ENCODE results near the gene APELA. TPM values are rescaled to one million over a fixed set of nuclear protein-coding genes. Genes with fewer than 3 reads are reported as not detected.

The APELA gene
- total and polyA plus RNA-seq, 2 experiments from 2014 or later = 0.29 to 1.6 TPM

- no peak overlapping the region for H2AFZ ChIP-seq
- no peak overlapping the region for H3K4me3 ChIP-seq
- no peaks in the 10 kb centered on the region for H3K36me3 ChIP-seq (replicated peaks; ENCODE audit: insufficient read depth, low read depth)
- H3K4me2 ChIP-seq = no peak overlapping the region
- WGBS (ENCODE audit: low lambda C conversion rate, missing lambda C conversion rate) = 61% methylated on average over 3 of the region's 3 CpGs
- no peaks in the 10 kb centered on the region for H4K20me1 ChIP-seq (ENCODE audit: insufficient read depth, poor library complexity, severe bottlenecking)
- no peaks in the 10 kb centered on the region for H3K27me3 ChIP-seq
- H3K4me1 ChIP-seq (ENCODE audit: insufficient read depth) = no peaks in the 10 kb centered on the region
- H3K9me3 ChIP-seq (ENCODE audit: low read depth) = no peaks in the 10 kb centered on the region
- no peaks in the 10 kb centered on the region for H3K79me2 ChIP-seq
- H3K27ac ChIP-seq = no peak overlapping the region
- H3K9me2 ChIP-seq (replicated peaks; ENCODE audit: insufficient read depth) = no peaks in the 10 kb centered on the region
- DNase-seq (ENCODE audit: low spot score) = no peak
- TF ChIP-seq EZH2phosphoT487 (IDR thresholded peaks at IDR 0.05; ENCODE audit: low read depth, severe bottlenecking, unreplicated experiment) = no peak
- TF ChIP-seq EZH2 (IDR thresholded peaks at IDR 0.05; ENCODE audit: borderline replicate concordance) = no peak
- TF ChIP-seq CTCF (IDR thresholded peaks at IDR 0.05; ENCODE audit: poor library complexity) = no peak
Observed at GRCh38 chr4:164847016-164847415, 30.0 kb upstream of the APELA start.

GRCh38 chr4:164847967-164848649, 28.9 kb upstream of the APELA start:
- no peaks in the 10 kb centered on the region for H3K9me3 ChIP-seq (ENCODE audit: low read depth)
- no peak overlapping the region for H3K27ac ChIP-seq
- no peaks in the 10 kb centered on the region for H3K4me1 ChIP-seq (ENCODE audit: insufficient read depth)
- TF ChIP-seq EZH2 (IDR thresholded peaks at IDR 0.05; ENCODE audit: borderline replicate concordance) (no peak), EZH2phosphoT487 (IDR thresholded peaks at IDR 0.05; ENCODE audit: low read depth, severe bottlenecking, unreplicated experiment) (no peak), CTCF (IDR thresholded peaks at IDR 0.05; ENCODE audit: poor library complexity) (no peak)
- H3K4me2 ChIP-seq = no peak overlapping the region
- H2AFZ ChIP-seq = no peak overlapping the region
- DNase-seq (ENCODE audit: low spot score) = no peak
- WGBS (ENCODE audit: low lambda C conversion rate, missing lambda C conversion rate) = 73% methylated on average over 2 of the region's 2 CpGs
- H3K36me3 ChIP-seq (replicated peaks; ENCODE audit: insufficient read depth, low read depth) = no peaks in the 10 kb centered on the region
- no peak overlapping the region for H3K4me3 ChIP-seq
- no peaks in the 10 kb centered on the region for H3K9me2 ChIP-seq (replicated peaks; ENCODE audit: insufficient read depth)
- no peaks in the 10 kb centered on the region for H3K27me3 ChIP-seq
- no peaks in the 10 kb centered on the region for H4K20me1 ChIP-seq (ENCODE audit: insufficient read depth, poor library complexity, severe bottlenecking)
- no peaks in the 10 kb centered on the region for H3K79me2 ChIP-seq

- TF ChIP-seq EZH2phosphoT487 (IDR thresholded peaks at IDR 0.05; ENCODE audit: low read depth, severe bottlenecking, unreplicated experiment) = no peak
- no peak for TF ChIP-seq EZH2 (IDR thresholded peaks at IDR 0.05; ENCODE audit: borderline replicate concordance)
- no peak for TF ChIP-seq CTCF (IDR thresholded peaks at IDR 0.05; ENCODE audit: poor library complexity)
- no peak for DNase-seq (ENCODE audit: low spot score)
- WGBS (ENCODE audit: low lambda C conversion rate, missing lambda C conversion rate) = 95% methylated on average over 1 of the region's 1 CpG
Observed at GRCh38 chr4:164856396-164856795, 20.6 kb upstream of the APELA start.

More at GRCh38 chr4:164856396-164856795, 20.6 kb upstream of the APELA start:
- no peaks in the 10 kb centered on the region for H3K4me1 ChIP-seq (ENCODE audit: insufficient read depth)
- no peaks in the 10 kb centered on the region for H3K79me2 ChIP-seq
- no peak overlapping the region for H3K4me3 ChIP-seq
- no peaks in the 10 kb centered on the region for H3K9me2 ChIP-seq (replicated peaks; ENCODE audit: insufficient read depth)
- no peak overlapping the region for H2AFZ ChIP-seq
- H4K20me1 ChIP-seq (ENCODE audit: insufficient read depth, poor library complexity, severe bottlenecking) = no peaks in the 10 kb centered on the region
- H3K36me3 ChIP-seq (replicated peaks; ENCODE audit: insufficient read depth, low read depth) = no peaks in the 10 kb centered on the region
- no peak overlapping the region for H3K27ac ChIP-seq
- H3K4me2 ChIP-seq = no peak overlapping the region
- H3K27me3 ChIP-seq = no peaks in the 10 kb centered on the region
- H3K9me3 ChIP-seq (ENCODE audit: low read depth) = no peaks in the 10 kb centered on the region
